T-helper 2 cell treated with Interferon-gamma antibody and Interleukin-4, amounts not matched to agents 5 μg/mL and 100 μg/mL, for 36 hours (primary cell): ENCODE data around the gene C9orf50.
A peak's percentile ranks its signal among the peaks of the same experiment; 100 is the strongest.
"Not testable (repeated sequence)": the region's sequence is repeated elsewhere in the genome, so short reads cannot be mapped to it uniquely, and the experiment has no call there.

ENCODE experiments used
- DNase-seq: peaks from one replicate; pipeline ENCODE4 v3.0.0; 2021; ENCODE audit warnings: low spot score
- H3K27ac Mint-ChIP-seq: one replicate; pipeline ENCODE4 v1.8.0; 2021; ENCODE audit warnings: mild to moderate bottlenecking, mixed read lengths
- H3K27me3 Mint-ChIP-seq: one replicate; pipeline ENCODE4 v1.8.0; 2021; ENCODE audit warnings: low read depth, mixed read lengths
- H3K36me3 Mint-ChIP-seq: one replicate; pipeline ENCODE4 v1.8.0; 2021; ENCODE audit warnings: low read depth, mixed read lengths
- H3K4me1 Mint-ChIP-seq: one replicate; pipeline ENCODE4 v1.8.0; 2021; ENCODE audit warnings: low read depth, mixed read lengths
- H3K4me3 Mint-ChIP-seq: one replicate; pipeline ENCODE4 v1.8.0; 2022; ENCODE audit warnings: mild to moderate bottlenecking, moderate library complexity, mixed read lengths
- H3K9me3 Mint-ChIP-seq: one replicate; pipeline ENCODE4 v1.8.0; 2021; ENCODE audit warnings: mixed read lengths

Gene C9orf50

GRCh38 chr9:129604766-129605163 is 16.1 kb downstream of the C9orf50 start:
- Mint-ChIP-seq H3K27ac (peak overlapping the region; percentile 20), H3K4me1 (peaks cover 29% of the 10 kb centered on the region), H3K36me3 (no peaks in the 10 kb centered on the region), H3K9me3 (no peaks in the 10 kb centered on the region), H3K27me3 (no peaks in the 10 kb centered on the region), H3K4me3 (no peak overlapping the region)
- no peak for DNase-seq

DNA sequence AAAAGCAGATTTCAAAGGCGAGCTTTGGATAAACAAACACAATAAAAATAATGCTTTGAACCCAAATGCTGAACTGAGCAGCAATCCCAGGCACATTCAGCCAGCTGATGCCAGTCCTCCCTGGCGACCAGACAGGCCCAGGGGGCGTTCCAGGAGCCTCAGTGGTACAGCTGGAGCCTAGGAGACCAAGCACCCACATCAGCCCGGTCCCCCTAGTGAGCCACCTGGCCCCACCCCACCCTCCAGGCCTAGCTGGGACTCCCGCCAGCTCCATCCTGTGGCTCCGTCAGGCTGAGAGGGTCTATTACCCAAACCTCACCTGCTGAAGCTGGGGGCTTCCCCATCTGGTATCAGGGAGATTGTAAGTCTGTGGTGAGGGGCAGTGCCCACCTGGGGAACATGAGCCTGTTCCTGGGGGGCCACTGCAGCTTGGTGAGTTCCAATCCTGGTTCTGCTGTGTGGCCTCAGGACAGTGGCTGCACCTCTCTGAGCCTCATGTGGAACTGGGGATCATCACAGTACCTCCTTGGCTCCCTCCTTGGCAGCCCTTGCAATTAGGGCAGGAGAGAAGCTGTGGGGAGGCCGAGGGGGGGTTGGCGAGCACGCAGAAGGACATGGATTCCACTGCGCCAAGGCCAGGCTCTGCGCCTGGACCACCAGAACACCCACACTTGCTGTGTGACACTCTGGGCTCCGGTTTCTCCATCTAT is 16.7 kb downstream of the C9orf50 start:
- Mint-ChIP-seq H3K4me1 (peaks cover 27% of the 10 kb centered on the region), H3K4me3 (no peak overlapping the region), H3K9me3 (no peaks in the 10 kb centered on the region), H3K36me3 (no peaks in the 10 kb centered on the region), H3K27ac (no peak overlapping the region), H3K27me3 (no peaks in the 10 kb centered on the region)
- DNase-seq, result no peak

GRCh38 chr9:129602598-129603415 is 18.1 kb downstream of the C9orf50 start:
- Mint-ChIP-seq H3K27ac (no peak overlapping the region), H3K4me3 (no peak overlapping the region), H3K36me3 (no peaks in the 10 kb centered on the region), H3K4me1 (peaks cover 28% of the 10 kb centered on the region), H3K27me3 (peaks cover 4% of the 10 kb centered on the region), H3K9me3 (no peaks in the 10 kb centered on the region)
- no peak for DNase-seq

- Mint-ChIP-seq H3K9me3 (no peaks in the 10 kb centered on the region), H3K4me1 (peaks cover 20% of the 10 kb centered on the region), H3K36me3 (no peaks in the 10 kb centered on the region), H3K4me3 (no peak overlapping the region), H3K27ac (no peak overlapping the region), H3K27me3 (peaks cover 4% of the 10 kb centered on the region)
- no peak for DNase-seq
Measured at GRCh38 chr9:129601082-129601674, 19.7 kb downstream of the C9orf50 start.

DNA sequence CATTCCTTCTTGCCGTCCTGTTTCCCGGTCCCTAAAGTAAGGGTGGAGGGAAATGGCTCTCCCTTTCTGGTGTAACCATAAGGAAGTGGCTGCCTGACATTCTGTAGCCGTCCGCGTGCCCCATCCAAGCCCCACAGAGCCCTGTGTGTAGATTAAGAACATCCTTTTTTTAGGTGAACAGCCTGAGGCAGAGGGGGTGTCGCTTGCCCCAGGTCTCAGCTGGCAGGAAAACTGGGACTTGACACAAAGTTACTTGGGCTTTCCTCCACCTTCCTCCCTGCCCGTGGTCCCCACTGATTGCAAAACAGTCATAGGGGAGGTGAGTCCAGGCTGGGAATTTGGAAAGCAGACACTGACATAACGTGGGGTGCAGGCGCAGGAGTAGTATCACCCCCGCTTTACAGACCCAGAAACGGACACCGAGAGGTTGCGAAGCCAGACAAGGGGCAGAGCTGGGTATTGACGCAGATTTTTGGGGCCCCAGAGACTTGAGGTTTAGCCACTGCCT is 22.8 kb downstream of the C9orf50 start:
- Mint-ChIP-seq H3K36me3 (no peaks in the 10 kb centered on the region), H3K27me3 (peaks cover 10% of the 10 kb centered on the region), H3K4me1 (peaks cover 22% of the 10 kb centered on the region), H3K4me3 (peak overlapping the region; percentile 60), H3K27ac (peak overlapping the region; percentile 57), H3K9me3 (no peaks in the 10 kb centered on the region)
- no peak for DNase-seq

DNA sequence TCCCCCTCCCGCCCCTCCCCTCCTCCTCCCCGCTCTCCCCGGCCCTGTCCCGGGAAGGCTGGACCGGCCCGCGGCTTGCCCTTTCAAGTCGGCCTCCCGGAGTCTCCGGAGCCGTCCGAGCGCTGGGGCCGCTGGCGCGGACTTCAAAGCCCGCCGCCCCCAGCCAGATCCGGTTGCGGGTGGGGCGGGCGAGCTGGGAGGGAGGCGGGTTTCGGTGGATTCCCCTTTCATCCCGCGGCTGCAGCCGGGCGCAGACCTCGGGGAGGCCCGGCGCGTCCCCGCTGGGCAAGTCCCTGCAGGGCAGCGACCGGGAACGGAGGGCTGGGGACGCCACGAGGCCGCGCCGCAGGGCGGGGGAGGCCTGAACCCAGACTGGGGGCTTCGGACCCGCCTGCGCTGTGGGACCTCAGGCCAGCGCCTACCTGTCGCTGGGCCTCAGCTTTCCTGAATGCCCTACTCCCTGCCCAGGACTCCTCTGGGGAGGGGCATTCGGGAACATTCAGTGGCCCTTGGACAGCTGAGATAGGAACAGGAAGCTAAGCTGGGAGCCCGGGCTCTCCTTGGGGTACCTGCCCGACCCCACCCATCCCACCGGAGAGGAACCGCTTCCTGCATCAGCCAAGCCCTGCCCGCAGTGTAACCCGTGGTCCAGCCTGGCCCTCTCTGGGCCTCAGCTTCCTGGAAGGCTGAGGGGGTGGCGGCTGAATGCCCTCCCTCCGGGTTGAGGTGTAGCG is 23.4 kb downstream of the C9orf50 start:
- Mint-ChIP-seq H3K4me1 (peaks cover 21% of the 10 kb centered on the region), H3K27me3 (peaks cover 10% of the 10 kb centered on the region), H3K36me3 (no peaks in the 10 kb centered on the region)

GRCh38 chr9:129596541-129597331 is 24.2 kb downstream of the C9orf50 start:
- no peak overlapping the region for H3K27ac Mint-ChIP-seq

More for the DNA sequence above, 23.4 kb downstream of the C9orf50 start:
- peak overlapping the region; percentile 57 for H3K27ac Mint-ChIP-seq
- peak; percentile 40 for DNase-seq
- no peaks in the 10 kb centered on the region for H3K9me3 Mint-ChIP-seq
- H3K4me3 Mint-ChIP-seq, result peak overlapping the region; percentile 60

GRCh38 chr9:129595903-129596540 is 24.9 kb downstream of the C9orf50 start:
- no peak for DNase-seq
- Mint-ChIP-seq H3K36me3 (no peaks in the 10 kb centered on the region), H3K9me3 (no peaks in the 10 kb centered on the region), H3K27ac (peak overlapping the region; percentile 52), H3K27me3 (peaks cover 10% of the 10 kb centered on the region), H3K4me1 (peaks cover 18% of the 10 kb centered on the region), H3K4me3 (no peak overlapping the region)

More at GRCh38 chr9:129596541-129597331, 24.2 kb downstream of the C9orf50 start:
- H3K36me3 Mint-ChIP-seq, result no peaks in the 10 kb centered on the region
- no peak overlapping the region for H3K4me3 Mint-ChIP-seq
- no peak for DNase-seq
- peaks cover 10% of the 10 kb centered on the region for H3K27me3 Mint-ChIP-seq
- H3K4me1 Mint-ChIP-seq, result peaks cover 18% of the 10 kb centered on the region
- no peaks in the 10 kb centered on the region for H3K9me3 Mint-ChIP-seq

GRCh38 chr9:129595311-129595741 is 25.6 kb downstream of the C9orf50 start:
- Mint-ChIP-seq H3K27me3 (peaks cover 13% of the 10 kb centered on the region), H3K4me3 (peak overlapping the region; percentile 3), H3K36me3 (no peaks in the 10 kb centered on the region)

GRCh38 chr9:129594632-129595031 is 26.3 kb downstream of the C9orf50 start:
- no peak for DNase-seq
- H3K36me3 Mint-ChIP-seq, result no peaks in the 10 kb centered on the region
- H3K27me3 Mint-ChIP-seq, result peaks cover 17% of the 10 kb centered on the region
- no peak overlapping the region for H3K4me3 Mint-ChIP-seq
- H3K27ac Mint-ChIP-seq, result no peak overlapping the region
- H3K9me3 Mint-ChIP-seq, result no peaks in the 10 kb centered on the region
- H3K4me1 Mint-ChIP-seq, result peaks cover 18% of the 10 kb centered on the region

More at GRCh38 chr9:129595311-129595741, 25.6 kb downstream of the C9orf50 start:
- no peaks in the 10 kb centered on the region for H3K9me3 Mint-ChIP-seq
- peak overlapping the region; percentile 5 for H3K27ac Mint-ChIP-seq
- DNase-seq, result no peak
- H3K4me1 Mint-ChIP-seq, result peaks cover 18% of the 10 kb centered on the region

- H3K9me3 Mint-ChIP-seq, H3K4me3 Mint-ChIP-seq, H3K36me3 Mint-ChIP-seq, DNase-seq, H3K27ac Mint-ChIP-seq: not testable (repeated sequence)
- peaks cover 14% of the 10 kb centered on the region for H3K27me3 Mint-ChIP-seq
- H3K4me1 Mint-ChIP-seq, result peaks cover 11% of the 10 kb centered on the region
Measured at GRCh38 chr9:129592790-129593189, 28.1 kb downstream of the C9orf50 start.

- H3K9me3 Mint-ChIP-seq, result no peaks in the 10 kb centered on the region
- no peak overlapping the region for H3K27ac Mint-ChIP-seq
- no peak for DNase-seq
- H3K4me1 Mint-ChIP-seq, result peaks cover 17% of the 10 kb centered on the region
- H3K36me3 Mint-ChIP-seq, result no peaks in the 10 kb centered on the region
- peaks cover 14% of the 10 kb centered on the region for H3K27me3 Mint-ChIP-seq
- H3K4me3 Mint-ChIP-seq, result no peak overlapping the region
Measured at GRCh38 chr9:129591916-129592315, 29.0 kb downstream of the C9orf50 start.
